SU-DHL-6 (cell line): ENCODE results near the gene MEX3D.

Experiments
- CTCF ChIP-seq: fragments of 200-600 bp; sonication (generic); IDR thresholded peaks from one replicate; pipeline ENCODE4 v1.5.1; 2017; ENCODE audit warnings: antibody characterized with exemption, mild to moderate bottlenecking, low read length, moderate library complexity; ENCODE audit not compliant: insufficient read depth, poor library complexity, severe bottlenecking
- EZH2phosphoT487 ChIP-seq: fragments of 200-600 bp; sonication (generic), shearing (Covaris generic); conservative IDR thresholded peaks from 2 replicates; pipeline ENCODE4 v1.6.1; 2018; ENCODE audit warnings: mild to moderate bottlenecking, antibody characterized with exemption, low read length, moderate library complexity, mixed read lengths

- TF ChIP-seq CTCF (no peak), EZH2phosphoT487 (no peak)
Measured at GRCh38 chr19:1549332-1549945, 18.7 kb downstream of the MEX3D start.
